DND-41 (cell line): Measurements from ENCODE around the gene IER3.

Experiments
- ATAC-seq: fragments of 200-7000 bp; cut with Tn5 transposase; 3 replicates; pipeline ENCODE4 v1.9.1; 2021; ENCODE audit warnings: low read depth; ENCODE audit not compliant: insufficient read depth
- DNase-seq: peaks from one replicate; pipeline ENCODE4 v3.0.0-alpha.2; 2020
- H2AFZ ChIP-seq: 2 replicates; pipeline ENCODE4 v1.6.0; 2012; ENCODE audit warnings: low read depth, low read length
- H3K27ac ChIP-seq: 2 replicates; pipeline ENCODE4 v1.5.1; 2012; ENCODE audit warnings: low read length, inconsistent platforms
- H3K27me3 ChIP-seq: fragments of 200-600 bp; sonication (generic); 2 replicates; pipeline ENCODE4 v1.6.0; 2012; ENCODE audit warnings: low read length, mild to moderate bottlenecking, inconsistent platforms; ENCODE audit not compliant: insufficient read depth, poor library complexity
- H3K36me3 ChIP-seq: 2 replicates; pipeline ENCODE4 v1.5.1; 2012; ENCODE audit warnings: low read length, inconsistent platforms; ENCODE audit not compliant: insufficient read depth
- H3K4me1 ChIP-seq: 2 replicates; pipeline ENCODE4 v1.5.1; 2012; ENCODE audit warnings: mild to moderate bottlenecking, low read length; ENCODE audit not compliant: insufficient read depth
- H3K4me2 ChIP-seq: 2 replicates; pipeline ENCODE4 v1.6.0; 2012; ENCODE audit warnings: mild to moderate bottlenecking, moderate library complexity, low read length, inconsistent platforms; ENCODE audit not compliant: insufficient read depth
- H3K4me3 ChIP-seq, 2 experiments: fragments of 200-600 bp in 1 of 2; shearing (Covaris generic) in 1 of 2; 2 replicates each; pipeline ENCODE4 v1.5.1; 2012 to 2016; ENCODE audit warnings: inconsistent platforms in 2 of 2, low read length in 2 of 2, mild to moderate bottlenecking in 2 of 2, low read depth in 1 of 2, moderate library complexity in 1 of 2
- H3K79me2 ChIP-seq: 2 replicates; pipeline ENCODE4 v1.6.0; 2012; ENCODE audit warnings: low read length, inconsistent platforms; ENCODE audit not compliant: insufficient read depth
- H3K9ac ChIP-seq: 2 replicates; pipeline ENCODE4 v1.6.0; 2012; ENCODE audit warnings: low read depth, mild to moderate bottlenecking, inconsistent platforms, low read length, moderate library complexity
- H3K9me3 ChIP-seq: 2 replicates; pipeline ENCODE4 v1.5.1; 2012; ENCODE audit warnings: low read length, moderate library complexity, mild to moderate bottlenecking, inconsistent platforms; ENCODE audit not compliant: insufficient read depth, severe bottlenecking
- H4K20me1 ChIP-seq: 2 replicates; pipeline ENCODE4 v1.6.0; 2012; ENCODE audit warnings: low read length; ENCODE audit not compliant: insufficient read depth
- CTCF ChIP-seq: IDR thresholded peaks from 2 replicates; pipeline ENCODE4 v1.5.1; 2012; ENCODE audit warnings: borderline replicate concordance, low read length, moderate library complexity, mild to moderate bottlenecking; ENCODE audit not compliant: poor library complexity, severe bottlenecking; ENCODE audit errors: extremely low read depth
- EZH2 ChIP-seq: IDR thresholded peaks from 3 replicates; pipeline ENCODE4 v1.6.1; 2012; ENCODE audit warnings: borderline replicate concordance, low read depth, mild to moderate bottlenecking, moderate library complexity, low read length, inconsistent platforms; ENCODE audit not compliant: severe bottlenecking

The IER3 gene

GRCh38 chr6:30770592-30770991 is 26.2 kb upstream of the IER3 start:
- ATAC-seq (no peak), DNase-seq (no peak)
- H3K4me3 ChIP-seq = no peak overlapping the region
- no peaks in the 10 kb centered on the region for H3K79me2 ChIP-seq
- no peaks in the 10 kb centered on the region for H3K9me3 ChIP-seq
- H3K4me2 ChIP-seq = no peak overlapping the region
- no peaks in the 10 kb centered on the region for H3K27me3 ChIP-seq
- no peak overlapping the region for H3K9ac ChIP-seq
- TF ChIP-seq CTCF (no peak), EZH2 (no peak)
- H3K4me1 ChIP-seq = peaks cover 28% of the 10 kb centered on the region
- no peaks in the 10 kb centered on the region for H4K20me1 ChIP-seq
- no peak overlapping the region for H3K27ac ChIP-seq
- H2AFZ ChIP-seq = no peak overlapping the region
- no peaks in the 10 kb centered on the region for H3K36me3 ChIP-seq

- Histone ChIP-seq H3K4me2 (peak overlapping the region; percentile 50; the same call in 1 of the 2 replicates), H3K4me1 (peaks cover 28% of the 10 kb centered on the region), H3K4me3 (no peak overlapping the region), H2AFZ (no peak overlapping the region), H4K20me1 (no peaks in the 10 kb centered on the region), H3K27me3 (no peaks in the 10 kb centered on the region), H3K9ac (no peak overlapping the region), H3K36me3 (no peaks in the 10 kb centered on the region), H3K79me2 (no peaks in the 10 kb centered on the region), H3K27ac (0 out of 2 replicates have a peak overlapping the region, but pooled peaks have one; percentile 62), H3K9me3 (no peaks in the 10 kb centered on the region)
- DNase-seq (no peak), ATAC-seq (no peak)
- no peak for TF ChIP-seq CTCF
- TF ChIP-seq EZH2 = no peak
Observed at GRCh38 chr6:30769853-30770524, 25.6 kb upstream of the IER3 start.

GRCh38 chr6:30769088-30769852 is 24.9 kb upstream of the IER3 start:
- Histone ChIP-seq H2AFZ (no peak overlapping the region), H3K27ac (peak overlapping the region; percentile 62)

More at GRCh38 chr6:30769088-30769852, 24.9 kb upstream of the IER3 start:
- peak; percentile 85 for ATAC-seq
- peak; percentile 85 for DNase-seq
- Histone ChIP-seq H3K36me3 (no peaks in the 10 kb centered on the region), H3K4me1 (peaks cover 30% of the 10 kb centered on the region), H3K4me2 (peak overlapping the region; percentile 50), H3K9me3 (no peaks in the 10 kb centered on the region), H3K27me3 (no peaks in the 10 kb centered on the region), H3K9ac (peak overlapping the region; percentile 8; the same call in 1 of the 2 replicates), H3K79me2 (no peaks in the 10 kb centered on the region), H3K4me3 (peak overlapping the region in 1 of 2 experiments; percentile 11; a peak in 1 of 4 replicates), H4K20me1 (no peaks in the 10 kb centered on the region)
- TF ChIP-seq CTCF = no peak
- no peak for TF ChIP-seq EZH2
